Pancreas (tissue), 10 donors: ENCODE results near the gene GAS6. TPM values are rescaled to one million over a fixed set of nuclear protein-coding genes. Genes with fewer than 3 reads are reported as not detected.

Experiments
- ATAC-seq, 4 donors: fragments of 200-7000 bp; cut with Tn5 transposase; one replicate each; pipeline versions ENCODE4 v1.8.0 to v1.9.1; 2020; ENCODE audit warnings: mild to moderate bottlenecking in 4 of 4, moderate library complexity in 4 of 4
- DNase-seq, 6 donors: peaks; one replicate each; pipeline ENCODE4 v3.0.0-alpha.2; 2020
- FAIRE-seq: peaks from 2 replicates; lab custom pipeline; 2012; peaks lifted over from hg19 to GRCh38; lab: Jason Lieb, UNC
- H3K27ac ChIP-seq, 4 donors: fragments of 200-600 bp; sonication (generic); 1 replicate in 3 of 4; 2 replicates in 1 of 4; pipeline versions ENCODE4 v1.5.0 to v1.8.0; 2020
- H3K27me3 ChIP-seq, 4 donors: fragments of 200-600 bp; one replicate each; pipeline ENCODE4 v1.8.0; 2021
- H3K36me3 ChIP-seq, 3 donors: fragments of 200-600 bp; sonication (generic) in 1 of 3; one replicate each; pipeline versions ENCODE4 v1.5.0 to v1.8.0; 2020 to 2021
- H3K4me1 ChIP-seq, 3 donors: fragments of 200-600 bp; one replicate each; pipeline ENCODE4 v1.8.0; 2021
- H3K4me3 ChIP-seq, 4 donors: fragments of 200-600 bp; sonication (generic) in 2 of 4; one replicate each; pipeline versions ENCODE4 v1.5.0 to v1.8.0; 2020 to 2021
- H3K9me3 ChIP-seq, 4 donors: fragments of 200-600 bp; one replicate each; pipeline ENCODE4 v1.8.0; 2021
- WGBS, 2 donors: extraction: QIAGEN DNeasy Blood & Tissue Kit; methylation state at CpG; one replicate each; pipeline ENCODE4 v1.1.7; 2013; 5-methylcytosine and 5-hydroxymethylcytosine counted together
- intact Hi-C, 3 donors: fragments of 100-400 bp; cut with DNase I; formaldehyde crosslinking; loops; one replicate each; pipeline versions ENCODE4 v1.11.1 to v1.14.2; 2022
- polyA plus RNA-seq, 2 donors: library from polyadenylated mRNA; stranded (reverse); fragments of 200-250 nt; gene quantifications; one replicate each; pipeline ENCODE4 v1.2.3, GENCODE V29; 2013
- total RNA-seq, 6 donors: library from RNA; stranded (reverse); fragmentation: NEBNext Ultra II Directional in 4 of 6; extraction: Animal tissue kit (Norgen Biotek cat#: 25700) in 4 of 6; gene quantifications; one replicate each; pipeline versions ENCODE4 v1.2.1 to v1.2.4, GENCODE V29; 2021 to 2023
- TF ChIP-seq, protein P1 (sequence below), 4 donors: fragments of 200-600 bp; sonication (generic) in 3 of 4; IDR thresholded peaks; one replicate each; pipeline versions ENCODE4 v1.5.0 to v1.8.0; 2021; ENCODE audit warnings: antibody characterized with exemption in 4 of 4
- donor health status: healthy with polysubstance abuse.
- donor health status: DM: no; HTN: no; CAD: no; lungs with moderate emphysema.
- donor health status: DM: no; HTN: no; CAD: no.
- donor health status: control.
- donor health status: control.
- donor health status: Bipolar disorder and iron deficiency.
- donor health status: DM: yes; HTN: yes; CAD: no.
- donor health status: DM: no; HTN: no; CAD: no.
- donor health status: DM: no; HTN: no; CAD: no.
- donor health status: DM: yes; HTN: yes; CAD: no.

Gene GAS6
- total and polyA plus RNA-seq, 8 donors, result 24.3 to 124 (median 42.2) TPM

- no peak overlapping the region for H3K4me3 ChIP-seq
- intact Hi-C loops, result no loop called here
- H3K36me3 ChIP-seq, result no peaks in the 10 kb centered on the region
- no peak for FAIRE-seq
- WGBS, 2 donors, result 71 to 84% methylated on average over 27 of the region's 27 CpGs
- no peaks in the 10 kb centered on the region for H3K4me1 ChIP-seq
- no peaks in the 10 kb centered on the region for H3K9me3 ChIP-seq
- no peak for ATAC-seq
- peak in 3 of 6 donors; percentile 12 to 66 (median 50) for DNase-seq
- TF ChIP-seq, protein P1, sequence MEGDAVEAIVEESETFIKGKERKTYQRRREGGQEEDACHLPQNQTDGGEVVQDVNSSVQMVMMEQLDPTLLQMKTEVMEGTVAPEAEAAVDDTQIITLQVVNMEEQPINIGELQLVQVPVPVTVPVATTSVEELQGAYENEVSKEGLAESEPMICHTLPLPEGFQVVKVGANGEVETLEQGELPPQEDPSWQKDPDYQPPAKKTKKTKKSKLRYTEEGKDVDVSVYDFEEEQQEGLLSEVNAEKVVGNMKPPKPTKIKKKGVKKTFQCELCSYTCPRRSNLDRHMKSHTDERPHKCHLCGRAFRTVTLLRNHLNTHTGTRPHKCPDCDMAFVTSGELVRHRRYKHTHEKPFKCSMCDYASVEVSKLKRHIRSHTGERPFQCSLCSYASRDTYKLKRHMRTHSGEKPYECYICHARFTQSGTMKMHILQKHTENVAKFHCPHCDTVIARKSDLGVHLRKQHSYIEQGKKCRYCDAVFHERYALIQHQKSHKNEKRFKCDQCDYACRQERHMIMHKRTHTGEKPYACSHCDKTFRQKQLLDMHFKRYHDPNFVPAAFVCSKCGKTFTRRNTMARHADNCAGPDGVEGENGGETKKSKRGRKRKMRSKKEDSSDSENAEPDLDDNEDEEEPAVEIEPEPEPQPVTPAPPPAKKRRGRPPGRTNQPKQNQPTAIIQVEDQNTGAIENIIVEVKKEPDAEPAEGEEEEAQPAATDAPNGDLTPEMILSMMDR (IDR thresholded peaks at IDR 0.05), result no peak
- no peak overlapping the region for H3K27ac ChIP-seq
- H3K27me3 ChIP-seq, result no peaks in the 10 kb centered on the region
Observed at GRCh38 chr13:113805431-113806103, 58.3 kb downstream of the GAS6 start.

- Histone ChIP-seq H3K27me3 (no peaks in the 10 kb centered on the region), H3K9me3 (no peaks in the 10 kb centered on the region), H3K4me3 (no peak overlapping the region), H3K27ac (no peak overlapping the region), H3K4me1 (no peaks in the 10 kb centered on the region), H3K36me3 (no peaks in the 10 kb centered on the region)
- intact Hi-C loops, result no loop called here
- ATAC-seq (no peak), FAIRE-seq (no peak), DNase-seq (peak in 3 of 6 donors; percentile 23 to 65 (median 53))
- TF ChIP-seq, protein P1 (IDR thresholded peaks at IDR 0.05), result no peak
- 73 to 81% methylated on average over 39 of the region's 39 CpGs for WGBS, 2 donors
Observed at GRCh38 chr13:113804703-113805430, 59.0 kb downstream of the GAS6 start.

DNA sequence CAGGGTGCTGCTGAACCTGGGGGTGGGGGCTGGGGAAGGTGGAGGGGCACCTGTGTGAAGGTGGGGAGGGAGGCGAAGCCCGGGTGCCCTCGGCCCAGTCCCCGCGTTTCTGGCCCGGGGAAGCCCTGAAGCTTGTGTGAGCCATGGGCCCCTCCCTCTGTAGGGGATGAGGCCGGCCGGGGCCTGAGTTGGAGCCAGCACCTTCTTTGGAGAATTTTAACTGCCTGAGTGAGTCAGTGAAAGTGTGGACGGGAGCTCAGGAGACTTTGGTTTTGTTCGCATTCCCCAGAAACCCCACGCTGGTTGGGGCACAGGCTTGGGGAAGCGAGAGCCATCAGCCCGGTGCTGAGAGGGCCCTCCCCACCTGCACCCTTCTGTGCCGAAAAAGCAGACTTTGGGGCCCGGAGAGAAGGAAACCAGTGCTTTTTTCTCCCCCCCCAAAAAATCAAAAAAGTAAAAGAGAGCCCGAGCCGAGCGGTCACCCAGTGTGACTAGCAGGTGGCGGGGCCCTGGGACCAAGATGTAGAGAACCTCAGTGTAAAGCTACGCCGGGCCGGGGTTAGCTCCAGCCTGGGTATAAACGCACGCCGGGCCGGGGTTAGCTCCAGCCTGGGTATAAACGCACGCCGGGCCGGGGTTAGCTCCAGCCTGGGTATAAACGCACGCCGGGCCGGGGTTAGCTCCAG, 59.7 kb downstream of the GAS6 start:
- Histone ChIP-seq H3K9me3 (no peaks in the 10 kb centered on the region), H3K27ac (no peak overlapping the region), H3K4me1 (no peaks in the 10 kb centered on the region), H3K4me3 (no peak overlapping the region), H3K36me3 (no peaks in the 10 kb centered on the region), H3K27me3 (no peaks in the 10 kb centered on the region)
- intact Hi-C loops, result no loop called here
- FAIRE-seq (no peak), ATAC-seq (no peak), DNase-seq (peak in 2 of 6 donors; percentile 32 to 37)
- TF ChIP-seq, protein P1 (IDR thresholded peaks at IDR 0.05), result no peak
- 78 to 86% methylated on average over 33 to 34 of the region's 34 CpGs for WGBS, 2 donors

DNA sequence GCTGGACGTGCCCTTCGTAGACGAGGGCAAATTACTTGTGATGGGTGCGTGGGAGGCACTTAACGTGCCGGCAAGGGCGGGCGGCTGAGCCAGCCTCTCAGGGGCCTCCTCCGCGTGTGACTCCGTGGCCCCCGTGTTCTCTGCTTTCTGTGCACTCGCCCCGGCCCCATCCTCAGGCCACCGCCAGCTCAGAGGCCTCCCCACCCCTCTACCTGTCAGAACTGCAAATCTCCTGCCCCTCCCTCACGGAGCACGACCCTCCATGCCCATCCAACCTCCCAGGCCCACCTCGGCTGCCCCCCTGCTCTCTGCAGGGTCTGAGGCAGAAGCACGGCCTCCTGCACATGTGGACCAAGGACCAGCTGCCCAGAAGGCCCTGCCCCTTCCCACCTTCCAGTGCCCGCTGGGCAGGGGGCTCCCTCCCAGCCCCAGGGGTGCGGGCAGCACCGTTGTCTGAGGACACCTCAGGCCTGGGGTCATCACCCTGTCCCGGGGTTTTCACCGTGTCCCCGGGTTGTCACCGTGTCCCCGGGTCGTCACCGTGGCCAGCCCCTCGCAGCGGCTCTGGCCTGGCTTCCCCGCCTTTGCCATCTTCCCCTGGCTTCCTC, 60.4 kb downstream of the GAS6 start:
- Histone ChIP-seq H3K9me3 (no peaks in the 10 kb centered on the region), H3K4me3 (no peak overlapping the region), H3K4me1 (no peaks in the 10 kb centered on the region), H3K27me3 (no peaks in the 10 kb centered on the region), H3K27ac (no peak overlapping the region), H3K36me3 (no peaks in the 10 kb centered on the region)
- intact Hi-C loops, result no loop called here
- TF ChIP-seq, protein P1 (IDR thresholded peaks at IDR 0.05), result no peak
- ATAC-seq (no peak), DNase-seq (peak in 2 of 6 donors; percentile 46 to 60), FAIRE-seq (no peak)
- 69 to 72% methylated on average over 32 of the region's 32 CpGs for WGBS, 2 donors
